Fibroblast of the conjunctiva (primary cell): ENCODE measurements around the gene OVCA2.
"Not testable (repeated sequence)": the region's sequence is repeated elsewhere in the genome, so short reads cannot be mapped to it uniquely, and the experiment has no call there.

Source experiments
- DNase-seq: peaks from one replicate; pipeline ENCODE4 v3.0.0-alpha.2; 2010; ENCODE audit warnings: low read depth

The OVCA2 gene

GRCh38 chr17:2041561-2042389 lies at the start of gene OVCA2:
Gene OVCA2, plus strand, starts transcription at chr17:2042022. Its CDS starts 26 bp downstream, at chr17:2042048.
- peak; percentile 90 for DNase-seq

GRCh38 chr17:1992541-1992940 lies 49.3 kb upstream of the OVCA2 start:
- DNase-seq: no peak

- DNase-seq: no peak
These were observed 47.1 kb upstream of the OVCA2 start for GRCh38 chr17:1994707-1995106.

DNA sequence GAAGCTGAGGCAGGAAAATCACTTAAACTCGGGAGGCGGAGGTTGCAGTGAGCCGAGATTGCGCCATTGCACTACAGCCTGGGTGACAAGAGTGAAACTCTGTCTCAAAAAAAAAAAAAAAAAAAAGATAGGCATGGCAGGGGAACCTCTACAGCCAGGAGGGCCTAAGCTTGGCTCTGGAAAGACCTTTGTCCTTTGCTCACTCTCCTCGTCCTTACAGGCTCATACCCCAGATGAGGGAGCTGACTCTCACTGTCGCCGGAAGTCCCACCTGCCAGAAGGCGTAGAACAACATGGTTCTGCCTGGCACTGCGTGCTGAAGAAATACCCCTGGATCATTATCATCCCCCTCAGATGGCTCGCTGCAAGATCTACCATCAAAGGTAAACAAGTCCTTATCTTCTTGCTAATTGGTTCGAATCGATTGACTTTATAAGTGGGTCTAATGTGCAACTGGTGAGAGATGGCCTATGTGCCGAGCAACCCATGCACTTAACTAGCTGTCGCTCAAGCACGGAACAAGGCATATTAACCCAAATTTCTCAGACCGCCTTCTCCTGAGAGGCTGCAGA lies 46.4 kb upstream of the OVCA2 start:
- DNase-seq: no peak

DNA sequence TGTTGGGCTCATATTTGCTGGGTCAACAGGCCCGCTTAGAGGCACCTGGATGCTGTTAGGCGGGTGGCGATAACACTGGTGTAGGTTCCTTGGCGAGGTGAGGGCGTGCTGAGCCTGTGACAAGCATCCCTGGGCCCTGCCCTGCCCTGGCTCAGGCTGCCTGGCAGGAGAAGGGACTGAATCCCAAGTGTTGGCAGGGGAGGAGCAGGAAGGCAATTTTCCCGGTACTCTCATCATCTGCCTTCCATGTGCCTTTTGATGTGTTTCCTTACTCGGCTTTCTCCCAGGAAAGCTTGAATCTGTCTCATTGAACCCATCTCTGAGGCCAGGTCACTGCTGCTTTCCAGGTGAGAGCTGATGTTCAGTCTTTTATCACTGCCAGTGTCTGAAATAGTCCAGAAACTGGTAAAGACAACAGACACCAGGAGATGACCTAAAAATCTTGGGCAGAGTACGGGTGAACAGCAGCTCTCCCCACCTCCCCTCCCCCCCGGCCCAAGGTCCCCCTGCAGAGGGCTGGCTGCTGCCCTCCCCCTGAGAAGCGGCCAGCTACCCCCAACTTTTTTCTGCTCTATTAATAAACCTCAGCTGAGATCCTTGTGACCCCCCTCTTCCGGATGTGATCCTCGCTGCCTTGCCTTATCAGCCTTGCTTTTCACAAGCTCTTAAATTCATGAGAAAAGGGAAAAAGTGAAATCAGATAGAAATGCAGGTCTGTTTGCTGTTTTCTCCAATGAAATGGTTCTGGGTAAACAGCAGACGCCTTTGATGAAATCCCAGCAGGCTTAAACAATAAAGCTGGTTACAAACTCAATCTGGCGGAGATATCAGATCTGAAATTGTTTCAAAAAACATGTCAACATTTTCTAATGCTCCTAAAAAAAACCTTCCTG lies 45.7 kb upstream of the OVCA2 start:
- DNase-seq: no peak

GRCh38 chr17:1996800-1997288 lies 45.0 kb upstream of the OVCA2 start:
- DNase-seq: no peak

- no peak for DNase-seq
These were observed 44.4 kb upstream of the OVCA2 start for GRCh38 chr17:1997289-1997926.

DNA sequence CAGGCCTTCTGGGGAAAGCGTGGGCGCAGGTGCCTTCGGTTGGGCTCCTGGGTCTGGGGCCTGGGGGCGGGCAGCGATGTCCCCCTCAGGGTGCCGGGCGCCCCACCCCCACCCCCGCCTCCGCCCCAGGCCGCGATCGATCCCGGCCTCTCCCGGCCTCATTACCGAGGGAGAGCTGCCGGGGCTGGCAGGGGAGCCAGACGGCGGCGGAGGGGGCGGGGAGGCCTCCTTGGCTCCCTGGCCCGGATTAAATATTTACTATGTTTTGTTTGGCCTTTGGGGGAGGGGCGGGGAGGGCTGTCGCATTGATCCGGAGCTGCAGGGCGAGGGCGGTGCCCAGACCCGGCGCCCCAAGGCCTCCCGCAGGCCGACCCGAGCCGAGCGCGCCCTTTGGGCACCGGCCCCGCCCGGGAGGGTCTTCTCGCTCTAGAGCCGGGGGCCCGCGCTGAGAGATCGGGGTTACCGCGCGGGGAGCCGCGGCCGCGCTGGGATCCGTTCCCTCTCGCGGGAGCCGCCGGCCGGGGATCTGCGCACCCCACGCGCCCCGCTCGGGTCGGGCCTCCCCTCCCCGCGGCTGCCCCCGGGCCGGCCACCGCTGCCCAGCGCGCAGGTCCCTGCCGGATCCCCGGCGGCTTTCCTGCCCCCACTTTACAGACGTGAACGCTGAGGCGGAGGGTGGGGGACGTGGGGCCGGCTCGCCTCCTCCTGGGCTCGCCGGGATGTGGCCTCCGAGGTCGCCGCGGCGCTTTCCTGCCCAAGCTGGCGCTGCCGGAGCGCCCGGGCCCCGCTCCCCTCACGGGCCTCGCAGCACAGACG lies 43.7 kb upstream of the OVCA2 start:
- no peak for DNase-seq

DNA sequence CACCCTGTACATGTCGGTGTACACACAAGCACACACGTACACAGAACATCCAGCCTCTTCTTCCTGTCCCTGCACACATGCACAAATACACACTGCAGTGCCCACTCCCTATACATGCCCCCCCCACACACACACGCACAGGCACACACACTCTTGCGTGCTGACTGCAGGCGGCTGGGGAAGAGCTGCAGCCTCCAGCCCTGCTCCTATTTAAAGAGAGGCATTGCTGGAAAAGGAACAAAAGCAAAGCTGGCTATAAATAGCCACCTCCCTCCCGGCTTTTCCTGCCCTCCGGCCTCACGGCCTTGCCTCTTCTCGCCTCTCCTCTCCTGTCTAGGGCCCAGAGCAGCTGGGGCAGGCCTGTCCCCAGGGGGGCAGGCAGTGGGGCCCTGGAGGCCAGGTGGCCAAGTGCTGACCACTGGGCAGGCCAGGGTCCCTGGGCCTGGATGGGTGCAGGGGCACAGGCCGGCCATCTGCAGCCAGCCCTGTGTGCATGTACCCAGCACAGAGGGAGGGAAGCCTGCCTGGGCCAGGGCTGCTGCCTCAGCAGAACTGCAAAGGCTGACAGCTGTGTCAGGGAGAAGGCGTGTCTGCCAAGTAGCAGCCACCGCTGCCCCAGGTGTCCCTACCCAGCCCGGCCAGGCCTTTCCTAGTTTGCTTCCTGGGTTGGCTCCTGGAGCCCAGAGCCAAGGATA lies 42.1 kb upstream of the OVCA2 start:
- no peak for DNase-seq

DNA sequence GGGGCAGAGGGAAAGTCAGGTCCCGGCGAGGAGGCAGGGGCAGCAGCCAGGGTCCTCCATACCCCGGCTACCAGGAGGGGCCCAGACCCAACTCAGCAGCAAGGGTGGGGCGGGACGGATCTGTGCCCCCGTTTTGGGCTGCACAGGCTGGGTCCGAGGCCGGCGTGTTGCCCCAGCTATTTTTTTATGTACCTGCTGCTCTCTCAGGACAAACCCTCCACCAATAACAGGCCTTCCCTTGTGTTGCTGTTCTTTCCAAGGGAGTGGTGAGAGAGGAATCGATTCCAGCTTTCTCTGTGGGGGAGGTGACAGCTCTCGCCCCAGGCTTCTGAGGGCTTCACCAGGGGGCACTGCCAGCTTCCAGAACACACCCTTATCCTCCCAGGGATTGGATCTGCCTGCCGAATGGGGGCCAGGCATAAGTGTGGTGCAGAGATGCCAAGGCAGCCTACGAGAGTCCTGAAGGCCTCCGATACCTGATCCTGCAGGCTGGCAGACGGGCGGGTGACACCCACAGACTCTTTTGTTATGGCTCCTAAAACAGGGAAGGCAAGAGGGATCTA lies 39.0 kb upstream of the OVCA2 start:
- DNase-seq: no peak

GRCh38 chr17:2003525-2003924 lies 38.3 kb upstream of the OVCA2 start:
- DNase-seq: no peak

- no peak for DNase-seq
These were observed 37.3 kb upstream of the OVCA2 start for GRCh38 chr17:2004435-2004952.

DNA sequence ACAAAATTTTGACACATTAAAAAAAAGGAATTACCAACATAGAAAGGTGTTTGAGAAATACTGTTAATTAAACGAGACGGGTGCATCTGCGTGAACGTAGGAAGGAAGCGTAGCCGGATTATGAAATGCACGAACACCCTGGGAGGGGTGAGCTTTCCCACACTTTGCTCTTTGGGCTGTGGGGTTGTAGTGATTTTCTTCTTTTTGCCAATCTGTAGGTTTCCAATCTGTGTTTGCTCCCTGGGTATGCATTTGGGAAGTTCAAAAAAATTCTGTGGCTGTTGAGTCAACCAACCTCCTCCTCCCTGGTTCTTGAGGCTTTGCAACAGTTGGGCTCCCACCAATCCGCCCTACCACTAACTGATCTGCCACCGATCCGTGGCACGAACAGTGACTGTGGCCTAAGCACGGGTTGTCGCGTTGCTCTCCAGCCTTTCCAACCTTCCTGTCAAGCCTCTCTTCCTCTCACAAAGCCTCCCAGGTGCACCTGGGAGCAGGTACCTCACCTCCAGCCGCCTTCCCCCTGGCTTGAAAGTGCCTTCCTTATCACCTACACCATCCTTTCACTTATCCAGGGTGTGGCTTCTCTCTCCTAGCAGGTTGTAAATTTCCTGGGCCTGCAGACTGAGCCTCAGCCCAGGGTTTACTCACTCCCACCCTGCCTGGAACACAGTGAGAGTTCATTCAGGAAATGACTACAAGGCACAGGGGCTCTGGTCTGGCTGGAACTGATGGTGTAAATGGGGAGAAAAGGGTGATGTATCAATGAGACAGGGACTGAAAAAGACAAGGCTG lies 33.3 kb upstream of the OVCA2 start:
- no peak for DNase-seq

DNA sequence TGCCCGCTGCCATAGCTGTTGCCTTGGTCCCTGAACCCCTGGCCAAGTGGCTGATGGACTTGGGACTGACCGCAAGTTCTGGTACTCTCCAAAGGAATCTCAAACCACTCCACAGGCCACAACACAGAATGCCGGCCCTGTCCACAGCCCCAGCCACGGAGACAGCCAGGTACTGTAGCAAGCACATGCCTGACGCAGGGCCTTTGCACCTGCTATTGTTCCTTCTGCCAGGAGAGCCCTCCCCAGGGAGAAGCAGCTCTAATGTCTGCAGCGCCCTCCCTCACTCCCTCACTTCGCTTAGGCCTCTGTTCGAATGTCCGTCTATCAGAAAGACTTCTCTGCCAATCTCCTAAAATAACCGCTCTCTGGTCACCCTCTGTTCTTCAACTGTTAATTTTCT lies 32.1 kb upstream of the OVCA2 start:
- no peak for DNase-seq

GRCh38 chr17:2011411-2012371 lies 30.1 kb upstream of the OVCA2 start:
- DNase-seq: peak; percentile 68

DNA sequence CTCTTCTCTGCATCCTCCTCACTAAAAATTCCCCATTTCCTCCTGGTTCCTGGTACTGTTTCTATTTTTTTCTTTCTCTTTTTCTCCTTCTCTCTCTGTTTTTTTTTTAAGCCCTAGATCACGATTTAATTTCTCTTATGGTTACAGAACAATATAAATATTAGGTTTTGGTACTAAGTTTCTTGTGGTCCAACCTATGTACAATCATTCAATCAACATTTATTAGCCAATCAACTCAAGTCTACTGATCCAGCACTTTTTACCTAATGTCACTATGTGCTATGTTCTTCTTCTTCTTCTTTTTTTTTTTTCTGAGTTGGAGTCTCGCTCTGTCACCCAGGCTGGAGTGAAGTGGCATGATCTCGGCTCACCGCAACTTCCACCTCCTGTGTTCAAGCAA lies 29.3 kb upstream of the OVCA2 start:
- no peak for DNase-seq

DNA sequence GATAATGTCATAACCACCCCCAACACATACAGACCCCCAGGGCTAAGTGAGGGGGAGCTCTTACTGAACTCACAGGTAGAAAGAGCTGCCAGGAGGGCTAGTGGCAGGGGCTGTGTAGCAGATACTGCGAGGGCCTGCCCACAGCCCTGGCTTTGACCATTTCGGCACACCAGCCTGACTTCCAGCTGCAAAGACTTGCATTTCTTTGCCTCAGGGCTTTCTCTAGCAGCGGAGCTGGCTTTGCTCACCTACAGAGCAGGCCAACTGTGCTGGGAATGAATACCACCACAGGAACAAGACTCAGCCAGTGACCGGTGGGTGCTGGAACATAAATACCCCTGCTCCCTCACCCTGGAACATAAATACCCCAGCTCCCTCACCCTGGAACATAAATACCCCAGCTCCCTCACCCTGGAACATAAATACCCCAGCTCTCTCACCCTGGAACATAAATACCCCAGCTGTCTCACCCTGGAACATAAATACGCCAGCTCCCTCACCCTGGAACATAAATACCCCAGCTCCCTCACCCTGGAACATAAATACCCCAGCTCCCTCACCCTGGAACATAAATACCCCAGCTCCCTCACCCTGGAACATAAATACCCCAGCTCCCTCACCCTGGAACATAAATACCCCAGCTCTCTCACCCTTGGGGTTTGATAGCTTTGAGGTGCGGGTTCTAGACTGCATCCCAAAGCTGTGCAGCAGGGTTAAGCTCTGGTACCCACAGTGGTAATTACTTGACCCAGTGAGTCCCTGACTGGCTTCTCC lies 28.4 kb upstream of the OVCA2 start:
- DNase-seq: not testable (repeated sequence)
